GM19324 (cell line): ENCODE data around the gene RABAC1.

Experiments used
- ATAC-seq: cut with Tn5 transposase; IDR thresholded peaks from one replicate; pipeline ENCODE4 v1.9.1; 2021; ENCODE audit warnings: mild to moderate bottlenecking, moderate library complexity; ENCODE audit not compliant: unreplicated experiment, low FRiP score

RABAC1 gene

DNA sequence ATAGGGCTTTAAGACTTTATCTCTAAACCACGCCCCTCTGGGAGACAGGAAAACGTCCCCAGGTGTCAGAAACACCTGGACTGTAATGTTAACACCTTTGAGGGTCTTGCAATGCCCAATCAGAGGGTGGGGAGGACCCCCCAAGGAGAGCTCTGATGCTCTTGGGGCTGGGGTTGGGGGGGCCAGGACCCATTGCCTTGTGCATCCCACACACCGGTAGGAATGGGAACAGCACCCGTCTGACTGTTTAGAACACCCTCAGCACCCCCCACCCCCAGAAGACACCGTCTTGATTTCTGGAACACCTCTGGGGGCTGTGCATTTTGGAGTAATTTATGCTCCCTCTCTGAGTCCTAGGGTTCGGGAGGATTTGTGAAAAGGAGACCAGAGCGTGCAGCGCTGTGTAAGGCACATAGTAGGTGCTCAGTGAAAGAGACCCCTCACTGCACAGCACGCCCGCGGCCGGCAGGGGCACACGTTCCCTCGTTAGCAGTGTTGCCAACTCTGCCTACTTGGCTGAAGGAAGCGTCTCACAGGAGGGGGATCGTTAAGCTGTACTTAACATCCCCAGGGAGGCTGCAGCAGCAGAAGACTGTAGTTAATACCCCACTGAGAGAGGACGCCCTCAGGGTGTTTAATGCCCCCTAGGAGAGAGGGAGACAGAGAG lies 28.1 kb downstream of the RABAC1 start:
- no peak for ATAC-seq

DNA sequence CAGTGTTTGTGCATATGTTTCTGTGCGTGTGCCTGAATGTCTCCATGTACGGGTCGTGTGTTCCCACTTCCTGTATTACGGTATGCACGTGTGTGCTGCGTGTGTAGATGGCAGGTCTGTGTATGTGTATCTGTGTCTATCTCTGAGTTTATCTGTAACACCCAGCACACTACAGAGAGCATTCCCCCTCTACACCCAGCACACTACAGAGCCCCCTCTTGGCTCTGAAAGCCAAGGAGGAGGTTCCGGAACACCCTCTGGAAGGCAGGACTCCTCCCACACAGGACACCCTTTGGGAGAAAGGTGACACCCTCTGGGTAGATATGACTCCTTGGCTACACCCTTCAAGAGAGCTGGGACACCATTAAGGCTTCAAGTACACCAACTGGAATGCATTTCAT lies 28.8 kb downstream of the RABAC1 start:
- no peak for ATAC-seq

DNA sequence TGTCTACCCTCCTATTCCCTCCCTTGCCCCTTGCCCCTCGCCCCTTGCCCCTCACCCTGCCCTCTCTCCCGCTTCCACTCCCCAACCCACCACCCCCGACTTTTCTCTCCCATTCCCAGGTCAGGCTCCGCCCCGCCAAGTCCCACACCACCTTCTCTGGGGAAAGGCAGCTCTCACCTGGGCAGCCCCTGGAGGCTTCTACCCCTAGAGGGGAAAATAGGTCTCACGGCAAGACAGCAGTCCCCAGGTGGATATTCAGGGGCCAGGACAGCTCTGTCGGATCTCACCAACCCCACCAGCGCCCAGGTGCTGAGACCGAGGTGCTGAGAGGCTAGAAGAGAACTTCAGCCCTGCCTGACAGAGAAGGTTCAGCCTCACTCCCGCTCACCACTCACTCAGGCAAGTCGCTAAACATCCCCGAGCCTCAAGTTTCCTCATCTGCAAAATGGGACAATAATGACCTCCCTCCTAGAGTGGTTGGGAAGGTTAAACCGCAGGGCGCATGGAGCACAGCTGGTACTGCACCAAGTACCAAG lies 29.5 kb downstream of the RABAC1 start:
- no peak for ATAC-seq

DNA sequence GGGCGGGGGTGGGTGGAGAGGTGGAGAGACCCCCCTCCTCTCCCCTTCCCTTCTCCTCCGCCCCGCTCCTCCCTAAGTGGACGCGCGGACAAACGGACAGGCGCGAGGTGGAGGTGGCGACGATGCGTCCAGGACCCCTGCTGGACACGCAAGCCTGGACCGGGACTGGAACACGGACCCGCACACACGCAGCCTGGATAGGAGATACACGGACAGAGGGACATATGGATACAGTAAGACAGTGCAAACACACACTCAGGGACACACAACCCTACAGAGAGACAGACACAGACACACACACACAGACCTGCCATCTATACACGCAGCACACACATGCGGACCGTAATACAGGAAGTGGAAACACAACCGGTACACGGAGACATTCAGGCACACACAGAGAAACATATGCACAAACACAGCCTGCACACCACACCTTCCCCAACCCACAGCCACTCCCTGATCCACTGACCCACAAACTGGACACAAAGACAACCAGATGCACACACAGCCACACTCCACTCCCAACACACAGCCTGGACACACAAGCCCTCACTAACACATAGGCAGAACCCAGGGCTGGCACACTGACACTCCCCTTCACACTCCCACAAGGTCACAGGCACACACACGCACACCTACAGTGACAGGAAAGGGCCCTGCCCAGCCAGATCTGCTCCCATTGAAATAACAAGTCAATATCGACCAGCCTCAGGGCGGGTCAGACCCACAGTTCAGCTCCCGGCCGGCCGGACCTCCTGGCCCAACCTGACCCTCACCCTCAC lies 30.2 kb downstream of the RABAC1 start:
- no peak for ATAC-seq

DNA sequence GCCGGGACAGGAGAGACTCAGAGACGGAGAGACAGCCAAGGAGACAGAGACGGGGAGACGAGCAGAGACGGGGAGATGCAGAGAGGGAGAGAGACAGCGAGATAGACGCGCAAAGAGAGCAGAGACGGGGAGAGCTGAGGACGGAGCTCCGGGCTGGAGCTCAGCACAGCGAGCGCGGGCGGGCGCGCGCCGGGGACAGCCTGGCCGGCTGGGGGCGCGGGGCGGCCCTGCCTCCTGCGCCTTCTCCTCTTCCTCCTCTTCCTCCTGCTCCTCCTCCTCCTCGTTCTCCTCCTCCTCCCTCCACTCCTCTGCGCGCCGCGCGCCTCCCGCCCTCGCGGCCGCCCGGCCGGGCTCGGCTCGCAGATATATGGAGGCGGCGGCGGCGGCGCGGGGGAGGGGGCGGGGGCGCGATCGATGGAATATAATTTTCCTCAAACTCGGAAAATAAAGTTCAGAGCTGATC lies 30.9 kb downstream of the RABAC1 start, which contains the start of gene ERFL:
Gene ERFL, minus strand, starts transcription at position 229 of the 463 bp plus-strand sequence. CDS start 15,530 bp downstream, outside the sequence.
- no peak for ATAC-seq

DNA sequence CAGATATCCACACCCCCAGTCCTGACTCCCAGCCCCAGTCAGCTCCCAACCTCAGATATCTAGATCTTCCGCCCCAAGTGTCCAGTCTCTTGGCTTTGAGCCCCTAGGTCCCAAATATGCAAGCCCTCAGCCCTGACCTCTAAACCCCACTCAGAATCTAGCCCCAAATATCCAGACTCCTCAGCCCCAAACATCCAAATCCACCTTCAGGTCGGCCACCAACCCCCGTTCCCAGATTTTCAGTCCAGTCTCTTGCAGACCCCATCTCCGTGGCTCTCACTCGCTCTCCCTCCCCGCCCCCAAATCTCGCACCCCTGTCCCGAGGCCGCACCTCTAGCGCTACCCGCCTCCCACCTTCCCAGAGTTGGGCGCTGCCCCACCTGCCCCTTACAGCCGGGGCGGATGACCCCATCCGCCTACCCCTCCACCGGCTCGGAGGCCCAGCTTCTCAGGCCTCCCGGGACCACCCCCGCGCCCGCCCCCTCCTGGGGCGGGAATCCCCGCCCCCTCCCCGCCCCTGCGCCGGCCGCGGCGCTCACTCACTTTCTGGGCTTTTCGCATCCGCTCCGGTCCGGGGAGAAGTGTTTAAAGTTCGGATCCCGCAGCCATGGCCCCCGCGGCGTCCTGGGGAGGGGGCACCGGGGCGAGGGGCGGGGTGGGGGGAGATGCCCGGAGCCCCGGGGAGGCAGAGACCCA lies 31.5 kb downstream of the RABAC1 start:
- no peak for ATAC-seq

DNA sequence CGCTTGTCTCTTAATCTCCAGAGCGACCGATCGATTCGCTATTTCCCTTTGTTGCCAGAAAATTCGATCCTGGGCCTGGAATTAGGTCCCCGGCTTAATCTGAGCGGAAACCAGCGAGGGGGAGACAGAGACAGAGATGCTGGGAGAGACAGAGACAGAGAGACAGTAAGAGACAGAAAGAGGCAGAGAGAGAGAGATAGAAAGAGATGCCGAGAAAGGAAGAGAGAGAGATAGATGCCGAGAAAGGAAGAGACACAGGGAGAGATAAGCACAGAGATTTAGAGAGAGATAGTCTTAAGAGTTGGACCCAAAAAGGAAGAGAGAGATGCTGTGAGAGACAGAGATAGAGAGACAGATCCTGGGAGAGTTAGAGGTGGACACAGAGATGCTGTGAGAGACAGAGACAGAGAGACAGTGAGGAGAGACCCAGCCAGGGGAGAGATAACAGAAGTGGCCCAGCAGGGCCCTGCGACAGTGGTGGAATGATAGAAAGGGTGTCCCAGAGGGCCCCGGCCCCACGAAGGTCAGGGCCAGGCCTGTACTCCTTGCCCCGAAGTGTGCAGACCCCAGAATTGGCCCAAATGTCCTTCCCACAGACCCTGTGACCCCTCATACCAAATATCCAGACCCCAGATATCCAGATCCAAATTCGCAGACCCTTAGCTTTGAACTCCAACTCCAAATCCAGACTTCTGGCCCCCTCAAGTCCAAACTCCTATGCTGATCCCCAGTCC lies 32.2 kb downstream of the RABAC1 start:
- ATAC-seq: no peak

DNA sequence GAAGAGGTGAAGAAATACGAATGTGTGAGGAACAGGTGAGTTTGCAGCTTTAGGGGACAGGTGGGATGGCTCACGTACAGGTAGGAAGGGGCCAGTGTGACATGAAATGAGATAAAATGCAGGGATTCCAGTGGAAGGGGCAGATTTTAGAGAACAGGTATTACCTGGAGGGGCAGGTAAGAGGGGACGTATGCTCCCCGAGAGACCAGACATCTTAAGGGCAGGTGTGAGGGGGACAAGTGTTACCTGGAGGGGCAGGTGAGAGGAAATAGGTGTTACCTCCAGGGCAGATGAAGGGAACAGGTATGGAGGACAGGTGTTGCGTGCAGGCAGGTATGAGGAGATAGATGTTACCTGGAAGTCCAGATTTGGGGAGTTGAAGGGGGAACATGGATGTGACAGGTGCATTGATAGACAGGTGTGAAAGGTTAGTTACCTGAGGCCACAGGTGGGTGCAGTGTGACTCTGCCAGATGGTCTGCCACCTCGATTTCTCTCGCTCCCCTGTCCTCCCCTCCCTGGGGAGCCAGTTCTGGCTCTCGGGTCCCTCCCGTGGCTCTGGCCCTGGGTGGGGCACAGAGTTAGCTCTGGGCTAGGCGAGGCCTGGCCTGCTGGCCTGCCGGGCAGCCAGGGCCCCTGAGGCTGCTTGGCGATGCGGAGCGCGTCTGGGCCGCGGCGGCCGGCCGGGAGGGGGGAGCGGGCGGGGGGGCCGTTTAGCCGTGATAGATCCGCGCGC lies 32.9 kb downstream of the RABAC1 start:
- no peak for ATAC-seq

DNA sequence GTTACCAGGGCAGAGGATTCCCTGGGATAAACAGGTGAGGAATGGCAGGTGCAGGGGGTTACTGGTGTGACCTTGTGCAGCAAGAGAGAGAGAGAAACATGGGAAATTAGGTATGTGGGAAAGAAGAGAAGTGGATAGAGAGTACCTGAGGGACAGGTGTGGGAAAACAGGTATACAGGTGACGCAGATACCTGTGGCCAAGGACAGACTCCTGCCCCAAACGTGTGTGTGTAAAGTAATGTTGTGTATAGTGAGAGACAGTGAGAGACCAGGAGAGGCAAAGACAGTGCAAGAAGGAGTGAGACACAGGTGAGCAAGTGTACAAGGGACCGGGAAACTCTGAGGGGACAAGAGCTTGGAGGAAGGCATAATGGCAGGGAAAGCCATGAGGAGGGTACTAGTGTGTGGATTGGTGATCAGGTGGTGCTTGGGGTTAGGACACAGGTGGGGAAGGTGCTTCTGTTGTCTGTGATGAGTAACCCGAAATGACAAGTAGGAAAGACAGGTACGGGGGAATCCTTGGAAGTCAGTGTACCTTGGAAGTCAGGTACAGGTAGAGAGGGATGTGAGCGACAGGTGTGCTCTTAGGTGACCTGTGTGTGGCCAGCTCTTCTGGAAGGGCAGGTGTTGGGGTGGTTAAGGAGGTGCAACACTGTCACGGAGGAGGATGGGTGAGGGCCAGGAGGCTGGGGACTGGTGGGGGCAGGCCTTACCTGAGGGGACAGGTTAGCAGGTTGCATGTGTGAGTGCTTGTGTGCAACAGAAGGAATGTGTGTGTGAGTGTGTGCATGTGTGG lies 33.7 kb downstream of the RABAC1 start:
- ATAC-seq: no peak

DNA sequence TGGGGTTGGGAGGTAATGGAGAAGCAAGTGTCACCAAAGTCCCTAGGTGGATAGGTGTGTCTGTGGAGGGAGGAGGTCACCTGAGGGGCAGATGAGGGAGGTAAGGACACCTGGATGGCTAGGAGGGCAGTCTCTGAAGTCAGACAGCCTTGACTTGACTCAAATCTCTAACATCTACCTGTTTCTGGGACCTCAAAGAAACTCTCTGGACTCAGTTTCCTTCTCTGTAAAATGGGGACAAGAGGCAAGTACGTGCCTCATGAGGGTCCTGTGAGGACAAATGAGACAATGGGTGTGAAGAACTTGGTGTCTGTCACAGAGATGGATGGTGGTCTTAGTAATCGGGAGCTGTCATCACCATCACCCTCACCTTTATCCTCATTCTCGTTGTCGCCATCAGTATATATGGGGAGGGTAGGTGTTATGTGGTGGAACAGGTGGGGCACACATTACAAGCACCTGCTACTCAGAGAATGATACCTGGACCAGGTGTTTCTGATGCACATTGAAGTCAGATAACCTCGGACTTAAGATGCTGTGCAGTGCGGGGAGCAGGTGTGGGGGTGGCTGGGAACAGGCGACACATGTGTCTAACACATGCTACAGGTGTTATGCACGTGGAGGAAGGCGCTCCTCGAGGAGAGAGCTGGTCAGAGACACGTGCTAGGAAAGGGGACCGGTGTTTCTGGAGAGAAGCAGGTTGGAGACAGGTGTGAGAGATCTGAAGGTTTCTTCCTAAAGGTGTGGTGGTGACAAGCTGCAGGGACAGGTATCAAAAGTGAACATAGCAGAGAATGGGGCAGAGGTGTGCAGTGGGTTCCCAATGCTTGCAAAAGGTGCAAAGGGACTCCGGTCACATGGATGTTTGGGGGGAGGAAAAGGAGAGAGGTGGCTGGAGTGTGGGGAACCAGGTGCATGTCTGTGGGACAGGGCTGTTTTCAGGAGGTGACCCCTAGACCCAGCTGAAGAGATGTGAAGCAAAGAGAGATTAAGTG lies 34.7 kb downstream of the RABAC1 start:
- no peak for ATAC-seq

DNA sequence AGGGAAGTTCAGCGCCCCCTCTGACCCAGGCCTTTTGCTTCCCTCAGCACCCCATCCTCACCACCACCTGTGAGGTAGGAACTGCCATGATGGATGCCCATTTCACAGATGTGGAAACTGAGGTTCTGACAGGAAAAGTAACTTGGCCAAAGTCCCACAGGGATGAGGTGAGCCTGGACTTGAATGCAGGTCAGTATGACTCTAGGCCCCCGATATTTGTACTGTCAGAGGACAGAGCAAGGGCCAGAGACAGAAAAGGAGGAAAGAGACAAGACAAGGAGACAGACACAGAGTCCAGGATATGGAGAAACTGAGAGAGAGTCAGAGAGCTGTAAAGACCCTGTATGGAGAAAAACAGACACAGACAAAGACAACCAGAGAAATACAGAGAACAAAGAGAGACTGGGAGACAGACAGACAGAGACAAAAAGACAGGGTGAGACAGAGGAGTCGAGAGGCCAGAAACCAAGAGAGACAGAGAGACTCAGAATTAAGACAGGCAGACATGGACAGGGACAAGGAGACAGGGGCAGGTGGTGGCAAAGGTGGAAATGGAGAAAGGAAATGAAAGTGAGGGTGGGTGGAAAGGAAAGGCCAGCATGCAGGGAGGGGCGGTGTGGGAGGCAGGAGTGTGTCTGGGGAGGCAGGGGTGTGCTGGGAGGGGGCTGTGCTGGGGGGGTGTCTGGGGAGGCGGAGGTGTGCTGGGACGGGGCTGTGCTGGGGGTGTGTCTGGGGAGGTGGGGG lies 35.9 kb downstream of the RABAC1 start:
- no peak for ATAC-seq

DNA sequence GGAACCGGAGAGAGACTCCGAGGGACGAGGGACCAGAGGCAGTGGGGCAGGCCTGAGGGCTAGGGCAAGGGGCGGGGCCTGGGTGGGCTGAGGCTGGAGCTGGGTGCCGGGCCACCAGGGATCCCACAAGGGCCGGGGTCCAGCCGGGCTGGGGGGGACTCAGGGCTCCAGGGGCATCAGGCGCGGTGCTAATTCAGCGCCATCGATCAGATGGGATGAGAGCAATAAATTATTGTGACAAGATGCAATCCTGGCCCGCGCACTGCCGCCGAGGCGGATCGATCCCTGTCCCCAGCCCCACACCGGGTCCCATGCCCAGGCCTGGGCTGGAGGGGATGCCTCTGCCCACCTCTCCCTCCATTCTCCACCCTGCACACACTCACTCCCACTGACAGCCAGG lies 36.5 kb downstream of the RABAC1 start:
- no peak for ATAC-seq

DNA sequence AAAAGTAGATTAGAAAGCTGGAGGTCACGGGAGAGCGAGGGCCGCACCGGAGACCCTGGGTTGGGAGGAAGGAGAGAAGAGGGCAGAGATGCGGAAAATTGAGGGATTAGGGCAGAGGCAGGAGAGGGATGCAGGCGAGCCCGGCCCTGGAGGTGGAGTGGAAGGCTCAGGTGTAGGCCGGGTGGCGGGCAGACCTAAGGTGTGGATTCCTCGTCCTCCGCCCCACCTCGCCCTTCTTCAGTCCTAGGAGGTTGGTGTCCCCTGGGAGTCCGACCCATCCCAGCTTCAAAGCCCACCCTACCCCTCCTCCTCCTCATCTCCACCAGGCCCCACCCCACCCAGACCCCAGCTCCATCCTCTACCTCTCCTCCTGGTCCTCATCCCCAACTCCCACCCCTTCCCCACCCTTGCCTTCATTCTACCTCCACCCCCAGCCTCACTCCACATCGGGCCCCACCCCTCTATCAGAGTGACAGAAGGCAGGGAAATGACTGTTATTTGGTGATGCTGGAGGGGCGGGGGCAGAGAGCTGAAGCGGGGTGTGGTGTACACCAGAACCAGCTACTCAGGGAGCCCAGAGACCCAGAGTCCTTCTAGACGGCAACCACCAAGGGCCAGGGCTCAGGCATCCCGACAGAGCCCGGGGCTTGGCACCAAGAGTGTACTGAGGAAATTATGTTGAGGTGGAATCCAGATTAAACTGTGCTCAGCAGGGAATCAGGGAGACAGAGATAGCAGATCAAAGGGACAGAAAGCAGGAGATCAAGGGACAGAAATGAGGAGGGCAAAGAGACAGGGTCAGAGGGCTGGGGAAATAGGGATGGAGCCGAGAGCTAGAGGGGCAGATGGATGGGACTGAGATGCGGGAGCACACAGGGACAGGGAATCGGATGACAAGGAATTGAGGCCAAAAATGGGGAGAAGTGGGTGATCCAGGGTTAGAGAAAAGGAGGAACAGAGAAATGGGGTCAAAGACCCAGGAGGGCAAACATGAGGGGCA lies 37.2 kb downstream of the RABAC1 start:
- no peak for ATAC-seq

DNA sequence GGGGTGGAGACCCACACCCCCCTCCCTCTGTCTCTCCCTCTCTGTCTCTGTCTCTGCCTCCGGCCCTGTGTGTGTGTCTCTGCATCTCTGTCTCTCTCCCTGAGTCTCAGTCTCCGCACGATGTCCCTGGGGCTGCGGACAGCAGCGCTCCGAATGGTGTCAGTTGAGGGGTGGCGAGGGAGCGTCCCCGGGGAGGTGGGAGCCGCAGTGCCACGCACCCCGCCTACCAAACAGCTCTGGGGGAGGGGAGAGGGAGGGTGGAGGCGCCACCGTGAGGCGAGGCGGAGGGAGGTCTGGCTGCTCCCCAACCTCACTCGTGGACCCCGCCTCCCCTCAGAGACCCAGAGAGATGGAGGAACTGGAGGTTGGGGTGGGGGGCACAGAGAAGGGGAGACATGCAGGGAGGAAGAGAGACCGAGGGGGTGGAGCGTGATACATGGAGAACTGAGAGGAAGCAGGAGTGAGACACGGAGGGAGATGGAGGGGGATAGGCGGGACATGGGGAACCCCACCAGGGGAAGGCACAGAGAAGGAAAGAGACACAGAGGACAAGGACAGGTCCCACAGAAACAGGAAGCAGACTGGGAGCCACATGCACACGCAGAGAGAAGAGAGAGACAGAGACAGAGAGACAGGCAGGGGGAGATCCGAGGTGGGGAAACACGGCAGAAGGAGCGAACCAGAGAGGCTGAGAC lies 38.1 kb downstream of the RABAC1 start:
- no peak for ATAC-seq

DNA sequence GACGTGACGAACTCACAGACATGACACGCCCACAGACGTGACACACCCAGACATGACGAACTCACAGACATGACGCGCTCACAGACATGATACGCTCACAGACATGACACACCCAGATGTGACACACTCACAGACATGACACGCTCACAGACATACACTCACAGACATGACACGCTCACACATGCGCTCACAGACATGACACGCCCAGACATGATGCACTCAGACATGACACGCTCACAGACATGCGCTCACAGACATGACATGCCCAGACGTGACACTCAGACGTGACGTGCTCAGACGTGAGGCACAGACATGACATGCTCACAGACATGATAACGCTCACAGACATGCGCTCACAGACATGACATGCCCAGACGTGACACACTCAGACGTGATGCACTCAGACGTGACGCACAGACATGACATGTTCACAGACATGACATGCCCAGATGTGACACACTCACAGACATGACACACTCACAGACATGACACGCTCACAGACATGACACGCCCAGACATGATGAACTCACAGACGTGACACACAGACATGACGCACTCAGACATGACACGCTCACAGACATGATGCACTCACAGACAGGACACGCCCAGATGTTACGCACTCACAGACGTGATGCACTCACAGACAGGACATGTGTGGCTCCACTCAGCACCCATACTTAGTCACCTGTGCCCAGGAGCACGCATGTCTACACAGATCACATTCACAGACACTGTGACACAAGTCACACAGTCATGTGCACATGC lies 39.0 kb downstream of the RABAC1 start:
- ATAC-seq: no peak
